Activated CD8-positive, alpha-beta T cell treated with anti-CD3 and anti-CD28 coated beads for 36 hours (primary cell): ENCODE data around the gene DDX47. TPM values are rescaled to one million over a fixed set of nuclear protein-coding genes. Genes with fewer than 3 reads are reported as not detected.
"Not testable (repeated sequence)": the region's sequence is repeated elsewhere in the genome, so short reads cannot be mapped to it uniquely, and the experiment has no call there.

ENCODE experiments used
- ATAC-seq: fragments of 200-7000 bp; cut with Tn5 transposase; one replicate; pipeline ENCODE4 v1.10.0; 2021; ENCODE audit warnings: mild to moderate bottlenecking, moderate library complexity
- CTCF ChIA-PET: fragments of 350-600 bp; sonication (Branson Sonifier 250); formaldehyde crosslinking; loops from one replicate; lab custom pipeline; 2021; ENCODE audit warnings: antibody characterized with exemption; lab: Charles Lee
- POLR2A ChIA-PET: fragments of 350-600 bp; sonication (Branson Sonifier 250); formaldehyde crosslinking; loops from one replicate; lab custom pipeline; 2021; ENCODE audit warnings: antibody characterized with exemption; lab: Charles Lee
- DNase-seq: peaks from one replicate; pipeline ENCODE4 v3.0.0-alpha.2; 2020
- H3K27ac Mint-ChIP-seq: one replicate; pipeline ENCODE4 v1.8.0; 2021; ENCODE audit warnings: mild to moderate bottlenecking, mixed read lengths
- H3K27me3 Mint-ChIP-seq: one replicate; pipeline ENCODE4 v1.8.0; 2021; ENCODE audit warnings: mixed read lengths
- H3K36me3 Mint-ChIP-seq: one replicate; pipeline ENCODE4 v1.8.0; 2021; ENCODE audit warnings: low read depth, mixed read lengths
- H3K4me1 Mint-ChIP-seq: one replicate; pipeline ENCODE4 v1.8.0; 2021; ENCODE audit warnings: low read depth, mixed read lengths
- H3K4me3 Mint-ChIP-seq: one replicate; pipeline ENCODE4 v1.8.0; 2021; ENCODE audit warnings: mild to moderate bottlenecking, moderate library complexity, mixed read lengths
- H3K9me3 Mint-ChIP-seq: one replicate; pipeline ENCODE4 v1.8.0; 2021; ENCODE audit warnings: mixed read lengths
- CTCF ChIP-seq: fragments of 200-600 bp; IDR thresholded peaks from one replicate; pipeline ENCODE4 v1.8.0; 2022; ENCODE audit warnings: antibody characterized with exemption, mild to moderate bottlenecking
- intact Hi-C: fragments of 100-400 bp; cut with micrococcal nuclease; formaldehyde crosslinking; loops from one replicate; pipeline ENCODE4 v1.10.0; 2022
- total RNA-seq, 2 experiments: library from RNA; stranded (reverse); gene quantifications; one replicate each; pipeline ENCODE4 v1.2.3, GENCODE V29; 2021

DDX47 gene
- total RNA-seq, 2 experiments from 2014 or later: 86.0 to 96.9 TPM

- ATAC-seq (no peak), DNase-seq (no peak)
- H3K27ac Mint-ChIP-seq: no peak overlapping the region
- no peaks in the 10 kb centered on the region for H3K27me3 Mint-ChIP-seq
- peaks cover 3% of the 10 kb centered on the region for H3K36me3 Mint-ChIP-seq
- H3K9me3 Mint-ChIP-seq: no peaks in the 10 kb centered on the region
- ChIA-PET CTCF (no interaction called here), POLR2A (interaction anchor here (0.6 to 1.4 kb wide), 2 partner anchors 9 to 18 kb away, joined by 3 to 4 read pairs; no protein-coding TSS in a partner anchor)
- H3K4me1 Mint-ChIP-seq: no peaks in the 10 kb centered on the region
- intact Hi-C loops: no loop called here
- no peak for TF ChIP-seq CTCF
- no peak overlapping the region for H3K4me3 Mint-ChIP-seq
These were observed 59.2 kb downstream of the DDX47 start for GRCh38 chr12:12872139-12872933.

GRCh38 chr12:12872934-12873275, 59.8 kb downstream of the DDX47 start:
- Mint-ChIP-seq H3K27me3 (no peaks in the 10 kb centered on the region), H3K27ac (no peak overlapping the region), H3K36me3 (peaks cover 3% of the 10 kb centered on the region), H3K4me1 (no peaks in the 10 kb centered on the region), H3K9me3 (no peaks in the 10 kb centered on the region), H3K4me3 (no peak overlapping the region)
- POLR2A ChIA-PET: interaction anchor here (0.6 kb wide), 1 partner anchor 8 kb away, joined by 3 read pairs; no protein-coding TSS in a partner anchor
- no peak for TF ChIP-seq CTCF
- no peak for ATAC-seq
- no peak for DNase-seq
- CTCF ChIA-PET: no interaction called here
- intact Hi-C loops: no loop called here

GRCh38 chr12:12874029-12874428, 60.9 kb downstream of the DDX47 start:
- ATAC-seq (no peak), DNase-seq (no peak)
- CTCF ChIA-PET: interaction anchor here (0.7 kb wide), 1 partner anchor 86 kb away, joined by 3 read pairs; no protein-coding TSS in a partner anchor
- TF ChIP-seq CTCF: no peak
- no peaks in the 10 kb centered on the region for H3K9me3 Mint-ChIP-seq
- intact Hi-C loops: no loop called here
- H3K27me3 Mint-ChIP-seq: no peaks in the 10 kb centered on the region
- H3K4me1 Mint-ChIP-seq: no peaks in the 10 kb centered on the region
- no peak overlapping the region for H3K27ac Mint-ChIP-seq
- H3K36me3 Mint-ChIP-seq: peaks cover 3% of the 10 kb centered on the region
- POLR2A ChIA-PET: interaction anchor here (0.6 kb wide), 1 partner anchor 170 kb away, joined by 8 read pairs; no protein-coding TSS in a partner anchor
- no peak overlapping the region for H3K4me3 Mint-ChIP-seq

- DNase-seq, H3K27ac Mint-ChIP-seq, ATAC-seq, H3K36me3 Mint-ChIP-seq, H3K9me3 Mint-ChIP-seq, H3K4me3 Mint-ChIP-seq, intact Hi-C loops, H3K27me3 Mint-ChIP-seq, POLR2A ChIA-PET, H3K4me1 Mint-ChIP-seq, CTCF ChIA-PET: not testable (repeated sequence)
These were observed 62.2 kb downstream of the DDX47 start for GRCh38 chr12:12875301-12875700.

GRCh38 chr12:12877153-12877768, 64.1 kb downstream of the DDX47 start:
- intact Hi-C loops: no loop called here
- H3K4me1 Mint-ChIP-seq: peaks cover 8% of the 10 kb centered on the region
- ChIA-PET POLR2A (no interaction called here), CTCF (interaction anchor here (1.2 to 1.6 kb wide), 2 partner anchors 11 to 40 kb away, joined by 3 to 6 read pairs; no protein-coding TSS in a partner anchor)
- no peaks in the 10 kb centered on the region for H3K36me3 Mint-ChIP-seq
- DNase-seq (no peak), ATAC-seq (no peak)
- no peak overlapping the region for H3K4me3 Mint-ChIP-seq
- no peak overlapping the region for H3K27ac Mint-ChIP-seq
- no peaks in the 10 kb centered on the region for H3K27me3 Mint-ChIP-seq
- no peaks in the 10 kb centered on the region for H3K9me3 Mint-ChIP-seq
- no peak for TF ChIP-seq CTCF
